Measurements from ENCODE around the gene CBLN3. TPM values are rescaled to one million over a fixed set of nuclear protein-coding genes. Genes with fewer than 3 reads are reported as not detected.

CBLN3 gene
- total RNA-seq, 3 donors from 2014 or later: 2.2 to 3.9 (median 2.6) TPM

- Histone ChIP-seq H3K9me3 (no peaks in the 10 kb centered on the region), H3K4me1 (ENCODE audit: low read depth) (peaks cover 11% of the 10 kb centered on the region), H3K4me3 (no peak overlapping the region), H3K36me3 (ENCODE audit: low read depth) (no peaks in the 10 kb centered on the region)
- intact Hi-C loops (cut with DNase I, micrococcal nuclease): no loop called here
- no peak for ATAC-seq
- no peak for DNase-seq
- no peak for TF ChIP-seq CTCF (IDR thresholded peaks at IDR 0.05)
Observed at GRCh38 chr14:24395609-24396582, 33.6 kb downstream of the CBLN3 start.

- no peak for TF ChIP-seq CTCF (IDR thresholded peaks at IDR 0.05)
- Histone ChIP-seq H3K9me3 (no peaks in the 10 kb centered on the region), H3K4me3 (no peak overlapping the region), H3K4me1 (ENCODE audit: low read depth) (peaks cover 11% of the 10 kb centered on the region), H3K36me3 (ENCODE audit: low read depth) (no peaks in the 10 kb centered on the region)
- DNase-seq (no peak), ATAC-seq (no peak)
- intact Hi-C loops (cut with DNase I, micrococcal nuclease): no loop called here
Observed at GRCh38 chr14:24394275-24394674, 35.2 kb downstream of the CBLN3 start.

- DNase-seq: no peak
- Histone ChIP-seq H3K9me3 (no peaks in the 10 kb centered on the region), H3K36me3 (ENCODE audit: low read depth) (no peaks in the 10 kb centered on the region), H3K4me3 (no peak overlapping the region), H3K4me1 (ENCODE audit: low read depth) (peaks cover under 1% of the 10 kb centered on the region)
- no peak for TF ChIP-seq CTCF (IDR thresholded peaks at IDR 0.05)
- intact Hi-C loops (cut with DNase I, micrococcal nuclease): no loop called here
- ATAC-seq: peak; percentile 87
Observed at GRCh38 chr14:24392325-24393091, 37.0 kb downstream of the CBLN3 start.

GRCh38 chr14:24390701-24391468, 38.6 kb downstream of the CBLN3 start:
- no peak for DNase-seq
- TF ChIP-seq CTCF (IDR thresholded peaks at IDR 0.05): no peak
- peak; percentile 32 for ATAC-seq
- H3K9me3 ChIP-seq: no peaks in the 10 kb centered on the region
- H3K36me3 ChIP-seq (ENCODE audit: low read depth): no peaks in the 10 kb centered on the region
- intact Hi-C loops (cut with DNase I, micrococcal nuclease): no loop called here
- H3K4me3 ChIP-seq: no peak overlapping the region
- no peaks in the 10 kb centered on the region for H3K4me1 ChIP-seq (ENCODE audit: low read depth)

GRCh38 chr14:24389226-24389848, 40.1 kb downstream of the CBLN3 start:
- ATAC-seq (no peak), DNase-seq (no peak)
- intact Hi-C loops (cut with DNase I, micrococcal nuclease): no loop called here
- Histone ChIP-seq H3K9me3 (no peaks in the 10 kb centered on the region), H3K36me3 (ENCODE audit: low read depth) (no peaks in the 10 kb centered on the region), H3K4me1 (ENCODE audit: low read depth) (no peaks in the 10 kb centered on the region), H3K4me3 (no peak overlapping the region)
- TF ChIP-seq CTCF (IDR thresholded peaks at IDR 0.05): no peak
